ENCODE measurements around the gene C16orf92. TPM values are rescaled to one million over a fixed set of nuclear protein-coding genes. Genes with fewer than 3 reads are reported as not detected.

C16orf92 gene
- not detected for polyA plus RNA-seq (2013)

- peaks cover 0 to 19% (median 8%) of the 10 kb centered on the region in 5 experiments for H3K27me3 ChIP-seq (replicated peaks in 2 of 5; ENCODE audit: control insufficient read depth in 4 of 5, insufficient read depth in 5 of 5, low read length in 4 of 5)
- POLR2A ChIA-PET = no interaction called here
- peaks cover 0 to 11% (median 7%) of the 10 kb centered on the region in 4 experiments for H3K4me1 ChIP-seq (ENCODE audit: control extremely low read depth in 1 of 4, control insufficient read depth in 4 of 4, insufficient read depth in 4 of 4, low read length in 3 of 4)
- CTCF ChIA-PET = interaction anchor here (0.9 to 2.5 kb wide), 6 partner anchors 9 to 215 kb away, joined by 3 to 18 read pairs (median 3); partner anchors contain the start of gene TLCD3B
- no peak for DNase-seq
- H3K9me3 ChIP-seq (ENCODE audit: control extremely low read depth in 1 of 5, control insufficient read depth in 4 of 5, insufficient read depth in 2 of 5, low read depth in 1 of 5, low read length in 4 of 5) = no peaks in the 10 kb centered on the region
- H3K27ac ChIP-seq (ENCODE audit: insufficient read depth in 1 of 2, low read depth in 1 of 2, low read length in 2 of 2, poor library complexity in 1 of 2, severe bottlenecking in 2 of 2) = no peak within 1 kb of the TSS
- no peak within 1 kb of the TSS for H3K4me3 ChIP-seq (ENCODE audit: control insufficient read depth in 1 of 7, extremely low read depth in 1 of 7, insufficient read depth in 4 of 7, low read depth in 2 of 7, low read length in 6 of 7)
- no peaks in the 10 kb centered on the region for H3K36me3 ChIP-seq (ENCODE audit: control insufficient read depth in 4 of 4, insufficient read depth in 4 of 4, low read length in 3 of 4)
- WGBS (ENCODE audit: insufficient coverage) = 89% methylated on average over 4 of the region's 6 CpGs
Measured at GRCh38 chr16:30022887-30023286, at the start of gene C16orf92. Gene C16orf92 (plus strand): TSS chr16:30023198. CDS start chr16:30023341, 143 bp downstream.

GRCh38 chr16:29973384-29974246 lies 49.4 kb upstream of the C16orf92 start, which contains the start of gene TAOK2:
Gene TAOK2 (plus strand): TSS chr16:29973868. CDS start chr16:29977773, 3,905 bp downstream.
- ChIA-PET POLR2A (interaction anchor here (0.9 to 2.7 kb wide), 5 partner anchors 11 to 93 kb away, joined by 4 to 7 read pairs (median 5); partner anchors contain the start of genes ALDOA and INO80E), CTCF (interaction anchor here (0.6 to 2.6 kb wide), 8 partner anchors 9 to 62 kb away, joined by 3 to 11 read pairs (median 3); partner anchors contain the start of genes HIRIP3, INO80E and TMEM219)
- H3K4me1 ChIP-seq (ENCODE audit: control extremely low read depth in 1 of 4, control insufficient read depth in 4 of 4, insufficient read depth in 4 of 4, low read length in 3 of 4) = peaks cover 7 to 31% (median 26%) of the 10 kb centered on the region in 4 experiments
- H3K27ac ChIP-seq (ENCODE audit: insufficient read depth in 1 of 2, low read depth in 1 of 2, low read length in 2 of 2, poor library complexity in 1 of 2, severe bottlenecking in 2 of 2) = peak within 1 kb of the TSS; percentile 80 to 87
- WGBS (ENCODE audit: insufficient coverage) = 4% methylated on average over 58 of the region's 75 CpGs
- H3K36me3 ChIP-seq (ENCODE audit: control insufficient read depth in 4 of 4, insufficient read depth in 4 of 4, low read length in 3 of 4) = peaks cover 8 to 41% (median 28%) of the 10 kb centered on the region in 4 experiments
- no peaks in the 10 kb centered on the region for H3K27me3 ChIP-seq (replicated peaks in 2 of 5; ENCODE audit: control insufficient read depth in 4 of 5, insufficient read depth in 5 of 5, low read length in 4 of 5)
- H3K9me3 ChIP-seq (ENCODE audit: control extremely low read depth in 1 of 5, control insufficient read depth in 4 of 5, insufficient read depth in 2 of 5, low read depth in 1 of 5, low read length in 4 of 5) = no peaks in the 10 kb centered on the region
- DNase-seq = peak; percentile 99
- H3K4me3 ChIP-seq (ENCODE audit: control insufficient read depth in 1 of 7, extremely low read depth in 1 of 7, insufficient read depth in 4 of 7, low read depth in 2 of 7, low read length in 6 of 7) = peak within 1 kb of the TSS; percentile 86 to 98 (median 95)

- ChIA-PET CTCF (interaction anchor here (0.9 to 2.1 kb wide), 6 partner anchors 11 to 63 kb away, joined by 3 to 6 read pairs (median 4); partner anchors contain the start of genes HIRIP3 and INO80E), POLR2A (interaction anchor here (2.7 kb wide), 1 partner anchor 12 kb away, joined by 7 read pairs; no protein-coding TSS in a partner anchor)
- no peaks in the 10 kb centered on the region for H3K27me3 ChIP-seq (replicated peaks in 2 of 5; ENCODE audit: control insufficient read depth in 4 of 5, insufficient read depth in 5 of 5, low read length in 4 of 5)
- no peaks in the 10 kb centered on the region for H3K9me3 ChIP-seq (ENCODE audit: control extremely low read depth in 1 of 5, control insufficient read depth in 4 of 5, insufficient read depth in 2 of 5, low read depth in 1 of 5, low read length in 4 of 5)
- peak overlapping the region; percentile 86 to 98 (median 95) for H3K4me3 ChIP-seq (ENCODE audit: control insufficient read depth in 1 of 7, extremely low read depth in 1 of 7, insufficient read depth in 4 of 7, low read depth in 2 of 7, low read length in 6 of 7)
- H3K36me3 ChIP-seq (ENCODE audit: control insufficient read depth in 4 of 4, insufficient read depth in 4 of 4, low read length in 3 of 4) = peaks cover 5 to 45% (median 34%) of the 10 kb centered on the region in 4 experiments
- peak overlapping the region; percentile 80 to 87 for H3K27ac ChIP-seq (ENCODE audit: insufficient read depth in 1 of 2, low read depth in 1 of 2, low read length in 2 of 2, poor library complexity in 1 of 2, severe bottlenecking in 2 of 2)
- peak in 2 of 3 donors; percentile 26 to 46 for DNase-seq
- WGBS (ENCODE audit: insufficient coverage) = 0% methylated on average over 27 of the region's 31 CpGs
- H3K4me1 ChIP-seq (ENCODE audit: control extremely low read depth in 1 of 4, control insufficient read depth in 4 of 4, insufficient read depth in 4 of 4, low read length in 3 of 4) = peaks cover 7 to 31% (median 26%) of the 10 kb centered on the region in 4 experiments
Measured at GRCh38 chr16:29974291-29975133, 48.5 kb upstream of the C16orf92 start.

- DNase-seq = peak in 1 of 3 donors; percentile 4
- H3K36me3 ChIP-seq (ENCODE audit: control insufficient read depth in 4 of 4, insufficient read depth in 4 of 4, low read length in 3 of 4) = peaks cover 9 to 48% (median 37%) of the 10 kb centered on the region in 4 experiments
- H3K27me3 ChIP-seq (replicated peaks in 2 of 5; ENCODE audit: control insufficient read depth in 4 of 5, insufficient read depth in 5 of 5, low read length in 4 of 5) = no peaks in the 10 kb centered on the region
- peaks cover 7 to 31% (median 26%) of the 10 kb centered on the region in 4 experiments for H3K4me1 ChIP-seq (ENCODE audit: control extremely low read depth in 1 of 4, control insufficient read depth in 4 of 4, insufficient read depth in 4 of 4, low read length in 3 of 4)
- H3K9me3 ChIP-seq (ENCODE audit: control extremely low read depth in 1 of 5, control insufficient read depth in 4 of 5, insufficient read depth in 2 of 5, low read depth in 1 of 5, low read length in 4 of 5) = no peaks in the 10 kb centered on the region
- ChIA-PET POLR2A (no interaction called here), CTCF (interaction anchor here (0.9 to 1.3 kb wide), 4 partner anchors 10 to 27 kb away, joined by 3 to 4 read pairs (median 3); partner anchors contain the start of genes HIRIP3 and INO80E)
- peak overlapping the region; percentile 86 to 98 (median 95) for H3K4me3 ChIP-seq (ENCODE audit: control insufficient read depth in 1 of 7, extremely low read depth in 1 of 7, insufficient read depth in 4 of 7, low read depth in 2 of 7, low read length in 6 of 7)
- WGBS (ENCODE audit: insufficient coverage) = 64% methylated on average over 4 of the region's 5 CpGs
- peak overlapping the region in 1 of 2 experiments; percentile 23 for H3K27ac ChIP-seq (ENCODE audit: insufficient read depth in 1 of 2, low read depth in 1 of 2, low read length in 2 of 2, poor library complexity in 1 of 2, severe bottlenecking in 2 of 2)
Measured at GRCh38 chr16:29975134-29975538, 47.9 kb upstream of the C16orf92 start.

- H3K27ac ChIP-seq (ENCODE audit: insufficient read depth in 1 of 2, low read depth in 1 of 2, low read length in 2 of 2, poor library complexity in 1 of 2, severe bottlenecking in 2 of 2) = peak overlapping the region in 1 of 2 experiments; percentile 23
- ChIA-PET POLR2A (no interaction called here), CTCF (interaction anchor here (0.9 to 1.3 kb wide), 3 partner anchors 14 to 113 kb away, joined by 3 to 4 read pairs (median 4); partner anchors contain the start of gene CDIPT)
- peaks cover 9 to 56% (median 45%) of the 10 kb centered on the region in 4 experiments for H3K36me3 ChIP-seq (ENCODE audit: control insufficient read depth in 4 of 4, insufficient read depth in 4 of 4, low read length in 3 of 4)
- peak in 2 of 3 donors; percentile 25 to 54 for DNase-seq
- H3K27me3 ChIP-seq (replicated peaks in 2 of 5; ENCODE audit: control insufficient read depth in 4 of 5, insufficient read depth in 5 of 5, low read length in 4 of 5) = no peaks in the 10 kb centered on the region
- 43% methylated on average over 4 of the region's 6 CpGs for WGBS (ENCODE audit: insufficient coverage)
- no peaks in the 10 kb centered on the region for H3K9me3 ChIP-seq (ENCODE audit: control extremely low read depth in 1 of 5, control insufficient read depth in 4 of 5, insufficient read depth in 2 of 5, low read depth in 1 of 5, low read length in 4 of 5)
- peaks cover 7 to 31% (median 26%) of the 10 kb centered on the region in 4 experiments for H3K4me1 ChIP-seq (ENCODE audit: control extremely low read depth in 1 of 4, control insufficient read depth in 4 of 4, insufficient read depth in 4 of 4, low read length in 3 of 4)
- H3K4me3 ChIP-seq (ENCODE audit: control insufficient read depth in 1 of 7, extremely low read depth in 1 of 7, insufficient read depth in 4 of 7, low read depth in 2 of 7, low read length in 6 of 7) = peak overlapping the region in 6 of 7 experiments; percentile 1 to 98 (median 62)
Measured at GRCh38 chr16:29975811-29976511, 47.0 kb upstream of the C16orf92 start.

All from common myeloid progenitor, CD34-positive (primary cell).